Chondrocyte (in vitro differentiated cells): ENCODE measurements around the gene NKD1. TPM values are rescaled to one million over a fixed set of nuclear protein-coding genes. Genes with fewer than 3 reads are reported as not detected.
A peak's percentile ranks its signal among the peaks of the same experiment; 100 is the strongest.

Experiments used
- DNase-seq: peaks from one replicate; pipeline ENCODE4 v3.0.0; 2021; ENCODE audit warnings: mixed read lengths, low spot score
- H3K27ac Mint-ChIP-seq: one replicate; pipeline ENCODE4 v1.8.0; 2021; ENCODE audit warnings: mild to moderate bottlenecking, moderate library complexity, mixed read lengths; ENCODE audit not compliant: unreplicated experiment
- H3K27me3 Mint-ChIP-seq: 2 replicates; pipeline ENCODE4 v1.8.0; 2021; ENCODE audit warnings: low read depth, mixed read lengths
- H3K36me3 Mint-ChIP-seq: 2 replicates; pipeline ENCODE4 v1.8.0; 2021; ENCODE audit warnings: low read depth, mixed read lengths
- H3K4me1 Mint-ChIP-seq: 2 replicates; pipeline ENCODE4 v1.8.0; 2021; ENCODE audit warnings: low read depth, mild to moderate bottlenecking, mixed read lengths
- H3K4me3 Mint-ChIP-seq: one replicate; pipeline ENCODE4 v1.8.0; 2021; ENCODE audit warnings: mild to moderate bottlenecking, moderate library complexity, mixed read lengths; ENCODE audit not compliant: unreplicated experiment
- H3K9me3 Mint-ChIP-seq: 2 replicates; pipeline ENCODE4 v1.8.0; 2021; ENCODE audit warnings: low read depth, mixed read lengths
- CTCF ChIP-seq: fragments of 200-600 bp; sonication (generic); IDR thresholded peaks from 2 replicates; pipeline ENCODE4 v1.5.0; 2021; ENCODE audit warnings: antibody characterized with exemption, mild to moderate bottlenecking, moderate library complexity
- total RNA-seq: library from RNA; stranded (reverse); gene quantifications from 3 replicates; pipeline ENCODE4 v1.2.1, GENCODE V29; 2021

NKD1 gene
- total RNA-seq, 1 donor from 2014 or later = 8.0 TPM

GRCh38 chr16:50542703-50543102, 5.5 kb upstream of the NKD1 start:
- no peak for TF ChIP-seq CTCF
- Mint-ChIP-seq H3K27ac (no peak overlapping the region), H3K36me3 (no peaks in the 10 kb centered on the region), H3K27me3 (peaks cover 71% of the 10 kb centered on the region), H3K9me3 (no peaks in the 10 kb centered on the region), H3K4me1 (peaks cover 4% of the 10 kb centered on the region), H3K4me3 (no peak overlapping the region)
- no peak for DNase-seq

GRCh38 chr16:50546125-50546524, 2.1 kb upstream of the NKD1 start:
- Mint-ChIP-seq H3K4me1 (peaks cover 20% of the 10 kb centered on the region), H3K9me3 (no peaks in the 10 kb centered on the region), H3K27me3 (peaks cover 54% of the 10 kb centered on the region), H3K36me3 (no peaks in the 10 kb centered on the region), H3K4me3 (no peak overlapping the region), H3K27ac (no peak overlapping the region)
- no peak for TF ChIP-seq CTCF
- no peak for DNase-seq

GRCh38 chr16:50547340-50548124, 664 bp upstream of the NKD1 start:
- Mint-ChIP-seq H3K9me3 (no peaks in the 10 kb centered on the region), H3K27me3 (peaks cover 45% of the 10 kb centered on the region), H3K27ac (no peak overlapping the region), H3K4me1 (peaks cover 20% of the 10 kb centered on the region), H3K4me3 (peak overlapping the region; percentile 62), H3K36me3 (peaks cover under 1% of the 10 kb centered on the region)
- TF ChIP-seq CTCF = peak; percentile 54
- DNase-seq = no peak

GRCh38 chr16:50548909-50549560, 839 bp downstream of the NKD1 start:
- Mint-ChIP-seq H3K4me3 (peak overlapping the region; percentile 62), H3K27me3 (peaks cover 35% of the 10 kb centered on the region), H3K9me3 (no peaks in the 10 kb centered on the region), H3K36me3 (peaks cover 4% of the 10 kb centered on the region), H3K27ac (no peak overlapping the region), H3K4me1 (peaks cover 20% of the 10 kb centered on the region)
- no peak for DNase-seq
- no peak for TF ChIP-seq CTCF

- DNase-seq = no peak
- H3K36me3 Mint-ChIP-seq = peaks cover 4% of the 10 kb centered on the region
- H3K9me3 Mint-ChIP-seq = no peaks in the 10 kb centered on the region
- H3K27me3 Mint-ChIP-seq = peaks cover 30% of the 10 kb centered on the region
- no peak overlapping the region for H3K27ac Mint-ChIP-seq
- no peak for TF ChIP-seq CTCF
- H3K4me1 Mint-ChIP-seq = peaks cover 20% of the 10 kb centered on the region
- peak overlapping the region; percentile 62 for H3K4me3 Mint-ChIP-seq
Measured at GRCh38 chr16:50549561-50549915, 1.3 kb downstream of the NKD1 start.
